H1 (cell line): ENCODE results near the gene SIDT1. TPM values are rescaled to one million over a fixed set of nuclear protein-coding genes. Genes with fewer than 3 reads are reported as not detected.

Source experiments
- BCL11A ChIP-seq, 2 experiments: IDR thresholded peaks; one replicate each; pipeline ENCODE4 v1.6.1; 2011; ENCODE audit warnings: low read depth in 2 of 2, low read length in 2 of 2, mild to moderate bottlenecking in 2 of 2
- CBX8 ChIP-seq: fragments of 300-800, 300-1000 bp; sonication (generic); IDR thresholded peaks from 2 replicates; pipeline ENCODE4 v1.7.1; 2016; ENCODE audit warnings: low read depth, low read length, borderline replicate concordance
- CEBPB ChIP-seq: IDR thresholded peaks from 2 replicates; pipeline ENCODE4 v1.6.1; 2012; ENCODE audit warnings: low read depth, low read length
- CHD7 ChIP-seq: fragments of 300-600 bp; sonication (generic); IDR thresholded peaks from 2 replicates; pipeline ENCODE4 v1.7.1; 2012; ENCODE audit warnings: low read length, moderate library complexity, mild to moderate bottlenecking, inconsistent platforms; ENCODE audit not compliant: insufficient replicate concordance
- E2F6 ChIP-seq: IDR thresholded peaks from 2 replicates; pipeline ENCODE4 v1.6.1; 2012; ENCODE audit warnings: inconsistent platforms
- NANOG ChIP-seq: IDR thresholded peaks from 2 replicates; pipeline ENCODE4 v1.6.1; 2011; ENCODE audit warnings: low read length, low read depth, mild to moderate bottlenecking, inconsistent platforms; ENCODE audit not compliant: insufficient read depth, poor library complexity, severe bottlenecking
- POLR2A ChIP-seq, 2 experiments: IDR thresholded peaks; 1 replicate in 1 of 2; 2 replicates in 1 of 2; pipeline ENCODE4 v1.6.1; 2011; ENCODE audit warnings: low read depth in 2 of 2, low read length in 2 of 2, mild to moderate bottlenecking in 2 of 2; ENCODE audit errors: control extremely low read depth in 1 of 2
- RBBP5 ChIP-seq: IDR thresholded peaks from 2 replicates; pipeline ENCODE4 v1.7.1; 2012; ENCODE audit warnings: low read depth, mild to moderate bottlenecking, inconsistent platforms, low read length, moderate library complexity, borderline replicate concordance
- SIRT6 ChIP-seq: IDR thresholded peaks from one replicate; pipeline ENCODE4 v1.7.1; 2012; ENCODE audit warnings: low read length, inconsistent platforms
- TCF12 ChIP-seq: IDR thresholded peaks from 2 replicates; pipeline ENCODE4 v1.6.1; 2011; ENCODE audit warnings: low read depth, mild to moderate bottlenecking, low read length
- USF2 ChIP-seq: IDR thresholded peaks from 2 replicates; pipeline ENCODE4 v1.6.1; 2011; ENCODE audit warnings: low read length, improper control_type of control experiment
- polyA plus RNA-seq, 7 experiments: library from polyadenylated mRNA; depleted of rRNA in 3 of 7; stranded (reverse) in 5 of 7; unstranded in 2 of 7; fragments of >200 nt in 5 of 7; fragments of 200-250 nt in 2 of 7; gene quantifications; 1 replicate in 5 of 7; 2 replicates in 1 of 7; 4 replicates in 1 of 7; pipeline versions ENCODE4 v1.2.1 to v1.2.3, GENCODE V29; 2011 to 2013; ENCODE audit warnings: missing spikeins in 2 of 7, mixed read lengths in 2 of 7
- total RNA-seq: library from RNA; stranded (reverse); fragmentation: NEBNext Ultra II Directional; extraction: Animal tissue kit (Norgen Biotek cat#: 25700); gene quantifications from 2 replicates; pipeline ENCODE4 v1.2.1, GENCODE V29; 2021

Gene SIDT1
- total and polyA plus RNA-seq, 2 of the 8 experiments (the other 6 are each of a cell fraction or from before 2014, with no cell fraction given), result 0.06 TPM; not detected in 1

- TF ChIP-seq E2F6, result peak; percentile 82
- TF ChIP-seq CEBPB, result no peak
- TF ChIP-seq NANOG, result no peak
- TF ChIP-seq USF2, result no peak
- no peak for TF ChIP-seq CHD7
- TF ChIP-seq POLR2A (IDR thresholded peaks at IDR 0.05; ENCODE audit: control extremely low read depth in 1 of 2, low read depth in 2 of 2, low read length in 2 of 2), result no peak
- no peak for TF ChIP-seq CBX8
- TF ChIP-seq SIRT6, result no peak
- no peak for TF ChIP-seq RBBP5
- no peak for TF ChIP-seq TCF12
- no peak for TF ChIP-seq BCL11A (IDR thresholded peaks at IDR 0.05; ENCODE audit: low read depth in 2 of 2, low read length in 2 of 2)
Measured at GRCh38 chr3:113623324-113623723, 91.0 kb downstream of the SIDT1 start (continued).
